Measurements from ENCODE around the gene HNRNPH3.

HNRNPH3 gene

DNA sequence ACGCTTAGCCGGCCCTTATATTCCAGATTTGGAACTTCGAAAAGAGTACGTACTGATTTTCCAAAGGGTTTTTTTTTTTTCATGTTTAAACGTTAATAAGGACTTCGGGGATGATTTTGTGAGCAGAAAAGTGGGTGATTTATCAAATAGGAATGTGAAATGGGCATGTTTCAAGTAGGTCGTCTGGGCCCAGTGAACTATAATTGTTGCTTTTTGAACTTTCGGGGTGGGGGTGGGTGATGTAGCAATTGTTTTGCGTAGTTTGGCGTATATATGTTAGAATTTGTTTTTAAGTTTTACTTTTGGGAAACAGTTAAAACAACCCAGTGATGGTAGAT, 1.2 kb downstream of the HNRNPH3 start:
- ChIA-PET CTCF (interaction anchor here (0.6 to 2.4 kb wide), 2 partner anchors 10 to 15 kb away, joined by 3 to 10 read pairs; no protein-coding TSS in a partner anchor), POLR2A (interaction anchor here (0.5 to 2.0 kb wide), 20 partner anchors 13 to 567 kb away, joined by 3 to 20 read pairs (median 4); partner anchors contain the start of genes DNA2, DNAJC12, RUFY2 and SIRT1)
- Histone ChIP-seq H3K4me1 (ENCODE audit: control insufficient read depth, insufficient read depth, low read length) (peaks cover 11% of the 10 kb centered on the region), H3K4me3 (ENCODE audit: low read depth, low read length) (peak overlapping the region; percentile 89), H3K9me3 (ENCODE audit: control insufficient read depth, insufficient read depth, low read depth, low read length) (no peaks in the 10 kb centered on the region), H3K36me3 (ENCODE audit: control insufficient read depth in 2 of 2, insufficient read depth in 1 of 2, low read length in 2 of 2) (peaks cover 0 to 19% of the 10 kb centered on the region in 2 experiments; a peak in 2 of 3 replicates), H3K27ac (ENCODE audit: extremely low read depth, low read depth, low read length) (peak overlapping the region; percentile 97)
- no peak for TF ChIP-seq BCL6B (tag by site-specific recombination; IDR thresholded peaks at IDR 0.05)
- TF ChIP-seq, protein P1, sequence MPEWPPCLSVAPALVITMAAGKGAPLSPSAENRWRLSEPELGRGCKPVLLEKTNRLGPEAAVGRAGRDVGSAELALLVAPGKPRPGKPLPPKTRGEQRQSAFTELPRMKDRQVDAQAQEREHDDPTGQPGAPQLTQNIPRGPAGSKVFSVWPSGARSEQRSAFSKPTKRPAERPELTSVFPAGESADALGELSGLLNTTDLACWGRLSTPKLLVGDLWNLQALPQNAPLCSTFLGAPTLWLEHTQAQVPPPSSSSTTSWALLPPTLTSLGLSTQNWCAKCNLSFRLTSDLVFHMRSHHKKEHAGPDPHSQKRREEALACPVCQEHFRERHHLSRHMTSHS (tag by site-specific recombination; IDR thresholded peaks at IDR 0.05) = no peak
- TF ChIP-seq ZNF423 (tag by site-specific recombination; IDR thresholded peaks at IDR 0.05) = peak; percentile 52; the same call in 1 of the 2 replicates
- no peak for TF ChIP-seq ZNF529 (tag by site-specific recombination; IDR thresholded peaks at IDR 0.05; ENCODE audit: insufficient replicate concordance)
- no peak for TF ChIP-seq MZF1 (tag by site-specific recombination; IDR thresholded peaks at IDR 0.05; ENCODE audit: borderline replicate concordance)
- TF ChIP-seq ZNF623 (tag by site-specific recombination; IDR thresholded peaks at IDR 0.05) = no peak
- TF ChIP-seq, protein P2, sequence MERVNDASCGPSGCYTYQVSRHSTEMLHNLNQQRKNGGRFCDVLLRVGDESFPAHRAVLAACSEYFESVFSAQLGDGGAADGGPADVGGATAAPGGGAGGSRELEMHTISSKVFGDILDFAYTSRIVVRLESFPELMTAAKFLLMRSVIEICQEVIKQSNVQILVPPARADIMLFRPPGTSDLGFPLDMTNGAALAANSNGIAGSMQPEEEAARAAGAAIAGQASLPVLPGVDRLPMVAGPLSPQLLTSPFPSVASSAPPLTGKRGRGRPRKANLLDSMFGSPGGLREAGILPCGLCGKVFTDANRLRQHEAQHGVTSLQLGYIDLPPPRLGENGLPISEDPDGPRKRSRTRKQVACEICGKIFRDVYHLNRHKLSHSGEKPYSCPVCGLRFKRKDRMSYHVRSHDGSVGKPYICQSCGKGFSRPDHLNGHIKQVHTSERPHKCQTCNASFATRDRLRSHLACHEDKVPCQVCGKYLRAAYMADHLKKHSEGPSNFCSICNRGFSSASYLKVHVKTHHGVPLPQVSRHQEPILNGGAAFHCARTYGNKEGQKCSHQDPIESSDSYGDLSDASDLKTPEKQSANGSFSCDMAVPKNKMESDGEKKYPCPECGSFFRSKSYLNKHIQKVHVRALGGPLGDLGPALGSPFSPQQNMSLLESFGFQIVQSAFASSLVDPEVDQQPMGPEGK (tag by site-specific recombination; IDR thresholded peaks at IDR 0.05) = no peak
- no peak for TF ChIP-seq ZNF416 (tag by site-specific recombination; IDR thresholded peaks at IDR 0.05)
- TF ChIP-seq ZFP69B (tag by site-specific recombination; IDR thresholded peaks at IDR 0.05) = 0 out of 2 replicates have a peak, but pooled peaks have one; percentile 34
- TF ChIP-seq, protein P3, sequence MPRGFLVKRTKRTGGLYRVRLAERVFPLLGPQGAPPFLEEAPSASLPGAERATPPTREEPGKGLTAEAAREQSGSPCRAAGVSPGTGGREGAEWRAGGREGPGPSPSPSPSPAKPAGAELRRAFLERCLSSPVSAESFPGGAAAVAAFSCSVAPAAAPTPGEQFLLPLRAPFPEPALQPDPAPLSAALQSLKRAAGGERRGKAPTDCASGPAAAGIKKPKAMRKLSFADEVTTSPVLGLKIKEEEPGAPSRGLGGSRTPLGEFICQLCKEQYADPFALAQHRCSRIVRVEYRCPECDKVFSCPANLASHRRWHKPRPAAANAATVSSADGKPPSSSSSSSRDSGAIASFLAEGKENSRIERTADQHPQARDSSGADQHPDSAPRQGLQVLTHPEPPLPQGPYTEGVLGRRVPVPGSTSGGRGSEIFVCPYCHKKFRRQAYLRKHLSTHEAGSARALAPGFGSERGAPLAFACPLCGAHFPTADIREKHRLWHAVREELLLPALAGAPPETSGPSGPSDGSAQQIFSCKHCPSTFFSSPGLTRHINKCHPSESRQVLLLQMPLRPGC (tag by site-specific recombination; IDR thresholded peaks at IDR 0.05) = no peak
- TF ChIP-seq KLF17 (tag by site-specific recombination; IDR thresholded peaks at IDR 0.05) = 0 out of 2 replicates have a peak, but pooled peaks have one; percentile 2
- no peak for TF ChIP-seq ZSCAN30 (tag by site-specific recombination; IDR thresholded peaks at IDR 0.05)
- TF ChIP-seq ZNF112 (tag by site-specific recombination; IDR thresholded peaks at IDR 0.05) = no peak
- no peak for TF ChIP-seq ZFP37 (tag by site-specific recombination; IDR thresholded peaks at IDR 0.05)
- TF ChIP-seq FEZF1 (tag by site-specific recombination; IDR thresholded peaks at IDR 0.05) = no peak
- TF ChIP-seq ZNF670 (tag by site-specific recombination; IDR thresholded peaks at IDR 0.05; ENCODE audit: low read depth) = no peak
- TF ChIP-seq ZNF654 (tag by site-specific recombination; IDR thresholded peaks at IDR 0.05; ENCODE audit: low read depth) = no peak
- TF ChIP-seq, protein P4, sequence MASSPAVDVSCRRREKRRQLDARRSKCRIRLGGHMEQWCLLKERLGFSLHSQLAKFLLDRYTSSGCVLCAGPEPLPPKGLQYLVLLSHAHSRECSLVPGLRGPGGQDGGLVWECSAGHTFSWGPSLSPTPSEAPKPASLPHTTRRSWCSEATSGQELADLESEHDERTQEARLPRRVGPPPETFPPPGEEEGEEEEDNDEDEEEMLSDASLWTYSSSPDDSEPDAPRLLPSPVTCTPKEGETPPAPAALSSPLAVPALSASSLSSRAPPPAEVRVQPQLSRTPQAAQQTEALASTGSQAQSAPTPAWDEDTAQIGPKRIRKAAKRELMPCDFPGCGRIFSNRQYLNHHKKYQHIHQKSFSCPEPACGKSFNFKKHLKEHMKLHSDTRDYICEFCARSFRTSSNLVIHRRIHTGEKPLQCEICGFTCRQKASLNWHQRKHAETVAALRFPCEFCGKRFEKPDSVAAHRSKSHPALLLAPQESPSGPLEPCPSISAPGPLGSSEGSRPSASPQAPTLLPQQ (tag by site-specific recombination; IDR thresholded peaks at IDR 0.05) = peak; percentile 46; the same call in 1 of the 2 replicates
- TF ChIP-seq MEIS1 (CRISPR knock-in tag; IDR thresholded peaks at IDR 0.05; ENCODE audit: borderline replicate concordance) = no peak
- peak; percentile 28; the same call in 1 of the 2 replicates for TF ChIP-seq GFI1B (tag by site-specific recombination; IDR thresholded peaks at IDR 0.05)
- TF ChIP-seq TCF7L2 (IDR thresholded peaks at IDR 0.05; ENCODE audit: borderline replicate concordance, low read depth, low read length) = no peak
- TF ChIP-seq, protein P5, sequence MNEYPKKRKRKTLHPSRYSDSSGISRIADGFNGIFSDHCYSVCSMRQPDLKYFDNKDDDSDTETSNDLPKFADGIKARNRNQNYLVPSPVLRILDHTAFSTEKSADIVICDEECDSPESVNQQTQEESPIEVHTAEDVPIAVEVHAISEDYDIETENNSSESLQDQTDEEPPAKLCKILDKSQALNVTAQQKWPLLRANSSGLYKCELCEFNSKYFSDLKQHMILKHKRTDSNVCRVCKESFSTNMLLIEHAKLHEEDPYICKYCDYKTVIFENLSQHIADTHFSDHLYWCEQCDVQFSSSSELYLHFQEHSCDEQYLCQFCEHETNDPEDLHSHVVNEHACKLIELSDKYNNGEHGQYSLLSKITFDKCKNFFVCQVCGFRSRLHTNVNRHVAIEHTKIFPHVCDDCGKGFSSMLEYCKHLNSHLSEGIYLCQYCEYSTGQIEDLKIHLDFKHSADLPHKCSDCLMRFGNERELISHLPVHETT (tag by site-specific recombination; IDR thresholded peaks at IDR 0.05) = 0 out of 2 replicates have a peak, but pooled peaks have one; percentile 15
- peak; percentile 49 for TF ChIP-seq ZNF335 (tag by site-specific recombination; conservative IDR thresholded peaks at IDR 0.05)
- TF ChIP-seq, protein P6, sequence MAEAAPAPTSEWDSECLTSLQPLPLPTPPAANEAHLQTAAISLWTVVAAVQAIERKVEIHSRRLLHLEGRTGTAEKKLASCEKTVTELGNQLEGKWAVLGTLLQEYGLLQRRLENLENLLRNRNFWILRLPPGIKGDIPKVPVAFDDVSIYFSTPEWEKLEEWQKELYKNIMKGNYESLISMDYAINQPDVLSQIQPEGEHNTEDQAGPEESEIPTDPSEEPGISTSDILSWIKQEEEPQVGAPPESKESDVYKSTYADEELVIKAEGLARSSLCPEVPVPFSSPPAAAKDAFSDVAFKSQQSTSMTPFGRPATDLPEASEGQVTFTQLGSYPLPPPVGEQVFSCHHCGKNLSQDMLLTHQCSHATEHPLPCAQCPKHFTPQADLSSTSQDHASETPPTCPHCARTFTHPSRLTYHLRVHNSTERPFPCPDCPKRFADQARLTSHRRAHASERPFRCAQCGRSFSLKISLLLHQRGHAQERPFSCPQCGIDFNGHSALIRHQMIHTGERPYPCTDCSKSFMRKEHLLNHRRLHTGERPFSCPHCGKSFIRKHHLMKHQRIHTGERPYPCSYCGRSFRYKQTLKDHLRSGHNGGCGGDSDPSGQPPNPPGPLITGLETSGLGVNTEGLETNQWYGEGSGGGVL (tag by site-specific recombination; IDR thresholded peaks at IDR 0.05) = no peak
- TF ChIP-seq ZNF221 (tag by site-specific recombination; IDR thresholded peaks at IDR 0.05; ENCODE audit: borderline replicate concordance) = no peak
- TF ChIP-seq BCL11A (tag by site-specific recombination; IDR thresholded peaks at IDR 0.05; ENCODE audit: low read depth) = no peak
- TF ChIP-seq ZNF2 (tag by site-specific recombination; IDR thresholded peaks at IDR 0.05) = no peak

Measured in HEK293 (cell line).